CD4-positive, alpha-beta T cell treated with Interleukin-1 beta for 1 hour (primary cell): ENCODE measurements around the gene CLEC14A.

Experiments
- DNase-seq, 2 donors: peaks; one replicate each; pipeline ENCODE4 v3.0.0-alpha.2; 2020 to 2022

CLEC14A gene, protein sequence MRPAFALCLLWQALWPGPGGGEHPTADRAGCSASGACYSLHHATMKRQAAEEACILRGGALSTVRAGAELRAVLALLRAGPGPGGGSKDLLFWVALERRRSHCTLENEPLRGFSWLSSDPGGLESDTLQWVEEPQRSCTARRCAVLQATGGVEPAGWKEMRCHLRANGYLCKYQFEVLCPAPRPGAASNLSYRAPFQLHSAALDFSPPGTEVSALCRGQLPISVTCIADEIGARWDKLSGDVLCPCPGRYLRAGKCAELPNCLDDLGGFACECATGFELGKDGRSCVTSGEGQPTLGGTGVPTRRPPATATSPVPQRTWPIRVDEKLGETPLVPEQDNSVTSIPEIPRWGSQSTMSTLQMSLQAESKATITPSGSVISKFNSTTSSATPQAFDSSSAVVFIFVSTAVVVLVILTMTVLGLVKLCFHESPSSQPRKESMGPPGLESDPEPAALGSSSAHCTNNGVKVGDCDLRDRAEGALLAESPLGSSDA

DNA sequence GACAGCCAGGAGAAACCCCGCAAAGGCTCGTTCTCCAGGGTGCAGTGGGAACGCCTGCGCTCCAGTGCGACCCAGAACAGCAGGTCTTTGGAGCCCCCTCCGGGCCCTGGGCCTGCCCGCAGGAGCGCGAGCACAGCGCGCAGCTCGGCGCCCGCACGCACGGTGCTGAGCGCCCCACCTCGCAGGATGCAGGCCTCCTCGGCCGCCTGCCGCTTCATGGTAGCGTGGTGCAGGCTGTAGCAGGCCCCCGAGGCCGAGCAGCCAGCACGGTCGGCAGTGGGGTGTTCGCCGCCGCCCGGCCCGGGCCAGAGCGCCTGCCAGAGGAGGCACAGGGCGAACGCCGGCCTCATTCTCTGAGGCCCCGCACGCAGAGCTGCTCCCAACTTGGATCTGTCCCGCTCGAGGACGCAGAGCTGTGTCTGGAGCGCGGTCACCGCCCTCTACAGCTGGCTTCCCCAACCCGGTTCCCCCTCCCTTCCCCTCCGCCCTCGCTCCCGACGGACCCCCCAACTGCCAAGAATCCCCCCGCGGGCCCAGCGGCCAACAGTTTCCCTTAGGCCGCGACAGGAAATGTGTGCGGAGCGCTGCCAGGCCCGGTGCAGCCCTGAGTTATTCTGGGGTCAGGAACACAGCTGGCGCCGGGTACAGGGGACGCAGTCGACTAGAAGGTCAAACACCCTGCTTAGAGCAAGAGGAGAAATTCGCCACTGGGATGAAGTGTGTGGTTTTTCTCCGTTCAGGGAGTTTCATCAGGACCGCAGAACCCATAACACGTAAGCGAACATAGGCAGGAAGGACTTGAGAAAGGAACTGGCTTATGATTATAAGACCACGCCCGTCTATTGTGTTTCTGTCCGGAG is at the start of gene CLEC14A:
TSS of gene CLEC14A (minus strand) at position 421 of the 860 bp plus-strand sequence. CDS start at position 350, 71 bp downstream.
- no peak for DNase-seq

DNA sequence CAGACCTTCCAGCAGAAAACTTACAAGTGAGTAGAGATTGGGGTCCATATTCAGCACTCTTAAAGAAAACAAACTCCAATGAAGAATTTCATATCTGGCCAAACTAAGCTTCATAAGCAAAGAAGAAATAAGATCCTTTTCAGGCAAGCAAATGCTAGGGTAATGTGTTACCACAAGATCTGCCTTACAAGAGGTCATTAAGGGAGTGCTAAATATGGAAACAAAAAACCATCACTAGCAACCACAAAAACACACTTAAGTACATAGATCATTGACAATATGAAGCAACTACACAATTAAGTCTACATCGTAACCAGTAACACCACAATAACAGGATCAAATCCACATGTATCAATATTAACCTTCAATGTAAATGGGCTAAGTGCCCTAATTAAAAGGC is 47.1 kb upstream of the CLEC14A start:
- DNase-seq = no peak

DNA sequence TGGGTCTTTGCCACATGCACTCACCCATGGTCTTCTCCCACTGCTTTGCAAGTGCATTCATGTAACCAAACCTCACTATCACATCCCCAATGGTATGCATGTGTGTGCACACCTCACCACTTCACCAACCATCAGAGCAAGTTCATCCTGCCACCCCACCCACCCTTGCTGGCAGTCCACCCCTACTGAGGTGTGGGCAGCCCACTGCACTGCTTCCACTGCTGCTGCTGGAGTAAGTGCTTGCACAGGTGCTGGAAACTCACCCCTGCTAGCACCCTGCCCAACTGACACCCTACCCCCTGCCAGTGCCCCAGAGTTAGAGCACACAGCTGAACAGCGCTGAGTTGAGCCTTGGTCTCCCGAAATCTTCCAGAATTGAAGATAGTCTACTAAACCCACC is 46.1 kb upstream of the CLEC14A start:
- no peak for DNase-seq

DNA sequence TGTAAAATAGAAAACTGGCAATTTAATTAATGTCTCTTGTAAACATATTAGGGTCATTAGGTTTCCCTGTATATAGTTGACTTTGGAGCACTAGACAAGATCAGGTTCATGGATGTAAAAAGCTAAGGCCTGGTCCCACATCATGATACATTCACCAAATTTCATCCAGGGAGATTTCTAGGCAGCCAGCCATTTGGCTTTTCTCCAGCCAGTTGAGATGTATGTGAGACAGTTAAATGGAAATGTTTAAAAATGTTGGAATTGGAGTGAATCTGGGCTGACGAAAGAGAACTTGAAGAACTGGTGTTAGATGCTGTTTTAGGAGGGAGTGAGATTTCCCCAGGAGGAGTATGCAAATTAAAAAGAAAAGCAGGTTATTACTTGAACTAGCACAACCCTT is 41.8 kb upstream of the CLEC14A start:
- DNase-seq = no peak

DNA sequence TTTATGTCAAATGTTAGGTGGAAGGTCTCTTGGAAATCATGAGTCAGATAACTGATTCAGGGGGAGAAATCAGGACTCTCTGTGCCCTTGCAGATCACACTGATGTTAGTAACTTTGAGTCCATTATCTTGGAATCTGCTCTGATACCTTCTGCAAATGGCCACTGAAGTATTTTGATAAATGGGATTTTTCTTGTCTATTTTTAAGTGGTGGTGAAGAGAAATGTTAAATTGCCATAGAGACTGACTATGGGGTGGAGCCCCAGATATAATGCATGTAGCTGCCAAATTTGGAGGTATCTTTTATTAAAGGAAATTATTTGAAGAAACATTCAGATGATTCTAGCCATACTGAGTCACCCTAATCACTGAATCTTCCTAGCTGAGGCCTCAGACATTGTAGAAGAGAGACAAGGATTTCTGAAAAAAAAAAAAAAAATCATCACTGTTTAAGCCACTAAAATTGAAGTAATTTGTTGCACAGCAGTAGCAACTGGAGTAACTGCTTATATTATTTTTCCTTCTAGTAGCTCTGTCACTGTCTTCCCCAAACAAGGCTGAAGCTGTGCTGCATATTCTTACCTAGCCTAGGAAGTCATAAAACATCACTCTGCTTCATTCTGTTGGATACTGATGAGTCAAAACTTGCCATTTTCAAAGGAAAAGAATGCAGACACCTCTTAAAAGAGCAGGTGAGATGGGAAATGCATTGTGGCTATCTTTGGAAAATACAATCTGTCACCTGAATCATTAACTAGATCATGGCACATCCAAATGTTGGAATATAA is 36.0 kb upstream of the CLEC14A start:
- no peak for DNase-seq

DNA sequence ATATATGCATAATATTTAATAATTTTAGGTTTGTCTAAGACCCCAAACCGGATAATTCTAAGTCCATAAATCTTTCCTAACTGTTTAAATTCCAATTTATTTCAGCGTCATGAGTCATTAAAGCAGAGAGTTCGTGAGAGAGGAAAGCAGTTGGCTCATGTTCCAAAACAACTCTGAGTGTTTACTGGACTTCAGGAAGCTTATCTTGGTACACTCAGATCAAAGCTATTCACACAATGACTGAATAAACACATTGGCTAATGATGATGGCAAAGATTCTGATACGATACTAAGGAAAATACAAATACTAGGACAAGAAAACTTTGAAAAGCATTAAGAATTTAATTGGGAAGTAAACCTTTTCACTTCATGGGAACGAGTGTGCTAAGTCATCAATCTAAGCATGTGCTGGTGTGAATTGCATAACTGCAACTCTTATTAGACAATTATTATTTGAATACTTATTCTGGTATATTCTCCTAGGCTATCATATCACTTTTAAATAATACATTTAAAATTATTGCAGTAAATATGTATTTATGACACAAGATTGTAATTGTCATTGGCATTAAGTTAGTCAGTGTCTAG is 34.8 kb upstream of the CLEC14A start:
- DNase-seq = no peak

DNA sequence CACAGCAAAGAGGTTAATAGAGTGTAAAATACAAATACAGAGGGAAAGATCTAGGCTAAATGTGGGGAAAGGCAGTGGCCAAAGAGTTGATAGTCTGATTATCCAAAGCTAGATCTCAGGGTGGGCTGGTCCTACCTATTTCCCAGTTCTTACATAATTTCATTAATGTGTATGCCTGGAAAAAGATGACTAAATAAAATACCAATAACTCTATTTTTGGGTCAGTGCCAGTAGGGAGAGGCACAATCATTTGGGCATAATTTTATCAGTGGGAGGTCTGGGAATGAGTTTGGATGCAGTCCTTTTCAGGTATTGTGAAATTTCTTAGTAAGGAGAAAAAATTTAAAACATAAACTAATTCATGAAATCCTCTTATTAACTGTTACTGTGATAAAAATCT is 30.6 kb upstream of the CLEC14A start:
- no peak for DNase-seq

DNA sequence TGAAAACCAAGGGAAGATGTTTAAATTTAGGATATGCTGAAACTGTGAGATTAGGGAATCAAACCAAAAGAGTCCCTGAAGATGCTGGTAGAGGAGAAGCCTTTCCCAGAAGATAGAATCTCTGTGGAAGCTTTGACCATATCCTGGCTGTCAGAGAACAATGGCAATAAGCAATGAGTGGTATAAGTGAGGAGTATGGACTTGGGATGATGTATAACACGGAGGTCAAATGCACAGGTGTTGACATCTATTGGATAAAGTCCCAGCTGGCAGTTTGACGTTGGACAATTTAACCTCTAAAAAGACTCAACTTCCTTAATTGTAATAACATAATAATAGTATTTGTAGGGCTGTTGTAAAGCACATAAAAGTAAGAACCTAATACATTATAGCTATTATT is 30.1 kb upstream of the CLEC14A start:
- DNase-seq = no peak

DNA sequence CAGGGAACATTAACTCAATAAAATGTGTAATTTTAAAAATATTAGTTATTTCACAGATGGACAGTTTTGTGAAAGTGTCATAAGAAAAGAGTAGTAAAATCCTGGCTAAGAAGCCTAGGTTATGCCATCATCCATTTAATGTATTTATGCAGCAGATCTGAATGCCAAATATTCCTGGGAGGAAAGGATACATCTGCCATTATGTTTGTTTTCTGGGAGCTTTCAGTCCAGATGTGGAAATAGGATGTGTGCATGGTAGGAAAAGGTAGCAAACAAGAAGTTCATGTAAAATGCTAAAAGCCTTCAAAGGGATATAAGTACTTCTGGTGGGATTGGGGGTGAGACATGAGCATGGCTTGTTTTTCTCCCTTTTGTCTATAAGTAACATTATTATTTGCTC is 27.0 kb upstream of the CLEC14A start:
- no peak for DNase-seq

DNA sequence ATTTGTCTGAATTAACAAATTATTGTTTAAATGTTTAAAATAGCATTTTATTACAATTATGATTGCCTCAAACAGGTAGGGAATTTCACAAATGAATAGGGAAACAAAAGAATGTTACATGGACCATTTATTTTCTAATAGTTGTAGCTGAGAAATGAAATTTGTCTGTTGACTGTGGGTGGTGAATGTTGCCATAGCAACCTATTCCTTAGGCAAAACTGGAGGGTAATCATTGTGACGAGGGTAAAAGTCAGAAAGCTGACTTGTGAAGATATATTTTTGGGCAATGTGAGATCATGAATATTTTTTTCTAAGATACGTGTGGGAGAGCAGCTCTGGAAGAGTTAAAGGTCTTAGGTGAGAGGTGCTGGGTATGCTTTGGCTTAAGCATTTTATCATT is 24.2 kb upstream of the CLEC14A start:
- DNase-seq = no peak

DNA sequence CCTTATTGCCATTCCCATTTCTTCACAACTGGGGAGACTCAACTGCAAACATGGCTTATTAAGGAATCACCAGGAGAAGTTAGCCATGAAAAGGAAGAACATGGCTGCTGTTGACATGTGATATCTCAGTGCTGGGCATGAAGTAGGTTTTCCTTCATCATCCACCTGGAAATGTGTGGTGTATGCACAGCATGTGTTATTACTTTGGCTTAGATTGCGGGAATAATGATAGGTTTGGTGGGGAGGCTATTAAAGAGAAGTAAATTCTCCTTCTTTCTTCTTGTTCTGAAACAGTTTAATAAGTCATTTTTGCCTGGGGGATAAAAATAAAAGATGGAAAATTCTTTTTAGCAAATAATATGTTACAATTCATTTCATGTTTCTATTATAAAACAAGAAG is 23.7 kb upstream of the CLEC14A start:
- no peak for DNase-seq

DNA sequence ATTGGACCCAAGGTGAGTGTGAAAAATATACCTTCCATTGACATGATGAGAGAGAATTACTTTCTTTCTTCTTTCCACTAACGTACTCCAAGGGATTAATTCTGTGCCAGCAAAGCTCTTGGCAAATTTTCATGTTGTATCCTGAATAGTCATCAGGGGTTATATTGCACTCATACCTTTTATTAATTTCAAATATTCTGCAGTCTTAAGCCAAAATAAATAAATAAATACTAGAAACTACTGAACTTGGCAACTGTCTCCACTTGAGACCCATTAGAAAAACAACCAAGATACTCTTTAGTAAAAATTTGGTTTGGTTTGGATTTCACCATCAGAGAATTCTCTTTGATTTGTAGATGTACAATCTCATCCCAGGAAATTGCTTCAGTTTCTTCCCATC is 22.1 kb upstream of the CLEC14A start:
- no peak for DNase-seq

DNA sequence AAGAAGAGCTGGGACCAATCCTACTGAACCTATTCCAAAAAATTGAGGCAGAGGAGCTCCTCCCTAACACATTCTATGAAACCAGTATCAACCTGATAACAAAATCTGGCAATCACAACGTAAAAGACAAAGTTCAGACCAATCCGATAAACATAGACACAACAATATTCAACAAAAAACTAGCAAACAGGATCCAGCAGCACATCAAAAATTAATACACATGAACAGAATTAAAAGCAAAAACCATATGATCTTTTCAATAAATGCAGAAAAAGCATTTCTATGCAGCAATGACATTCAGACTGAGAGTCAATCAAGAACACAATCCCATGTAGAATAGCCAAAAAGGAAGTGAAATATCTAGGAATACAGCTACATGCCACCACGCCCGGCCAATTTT is 7.0 kb upstream of the CLEC14A start:
- no peak for DNase-seq

DNA sequence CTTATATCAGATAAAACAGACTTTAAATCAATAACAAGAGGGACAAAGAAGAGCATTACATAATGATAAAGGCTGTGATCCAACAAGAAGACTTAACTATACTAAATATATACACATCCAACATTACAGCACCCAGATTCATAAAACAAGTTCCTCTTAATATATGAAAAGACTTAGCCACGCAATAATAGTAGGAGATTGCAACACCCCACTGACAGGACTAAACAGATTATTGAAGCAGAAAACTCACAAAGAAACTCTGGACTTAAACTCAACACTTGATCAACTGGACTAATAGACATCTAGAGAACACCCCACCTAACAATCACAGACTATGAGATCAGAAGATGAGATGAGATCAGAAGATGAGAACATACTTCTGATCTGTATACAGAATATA is 5.7 kb upstream of the CLEC14A start:
- DNase-seq = no peak

DNA sequence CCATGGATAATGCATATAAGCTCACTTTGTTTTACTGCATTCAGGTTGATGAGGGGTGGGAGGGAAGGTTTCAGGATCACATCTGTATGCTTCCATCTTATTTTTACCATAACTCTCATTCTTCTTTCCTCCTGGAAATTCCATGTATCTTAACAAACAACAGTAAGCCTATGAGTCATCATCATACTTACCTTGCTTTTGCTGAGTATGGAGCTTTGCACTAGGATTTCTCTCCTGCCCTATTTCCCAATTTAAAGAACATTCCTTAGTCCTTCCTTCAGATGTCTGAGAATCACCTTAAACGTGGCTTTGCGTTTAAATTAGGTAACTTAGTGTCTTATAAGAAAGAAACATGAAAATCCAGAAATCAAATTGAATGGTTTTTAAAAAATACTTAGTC is 1.6 kb upstream of the CLEC14A start:
- DNase-seq = no peak

DNA sequence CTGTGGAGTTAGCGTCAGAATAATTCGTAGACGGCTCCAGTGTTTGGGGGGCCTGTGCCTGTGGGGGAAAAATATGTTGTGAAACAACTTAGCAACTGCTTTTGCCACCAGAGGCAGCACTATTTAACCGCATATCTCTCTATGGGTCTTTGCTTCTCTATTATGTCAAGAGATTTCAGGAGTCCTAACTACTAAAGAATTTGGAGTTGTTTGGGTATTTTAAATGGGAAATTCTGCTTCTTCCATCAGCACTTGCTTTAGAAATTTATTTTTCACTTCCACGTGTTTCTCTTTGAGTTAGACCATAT is 594 bp upstream of the CLEC14A start:
- DNase-seq = no peak

DNA sequence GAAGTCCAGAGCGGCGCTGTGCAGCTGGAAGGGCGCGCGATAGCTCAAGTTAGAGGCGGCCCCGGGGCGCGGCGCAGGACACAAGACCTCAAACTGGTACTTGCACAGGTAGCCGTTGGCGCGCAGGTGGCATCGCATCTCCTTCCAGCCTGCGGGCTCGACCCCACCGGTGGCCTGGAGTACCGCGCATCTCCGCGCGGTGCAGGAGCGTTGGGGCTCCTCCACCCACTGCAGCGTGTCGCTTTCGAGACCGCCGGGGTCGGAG is 553 bp downstream of the CLEC14A start:
- no peak for DNase-seq

DNA sequence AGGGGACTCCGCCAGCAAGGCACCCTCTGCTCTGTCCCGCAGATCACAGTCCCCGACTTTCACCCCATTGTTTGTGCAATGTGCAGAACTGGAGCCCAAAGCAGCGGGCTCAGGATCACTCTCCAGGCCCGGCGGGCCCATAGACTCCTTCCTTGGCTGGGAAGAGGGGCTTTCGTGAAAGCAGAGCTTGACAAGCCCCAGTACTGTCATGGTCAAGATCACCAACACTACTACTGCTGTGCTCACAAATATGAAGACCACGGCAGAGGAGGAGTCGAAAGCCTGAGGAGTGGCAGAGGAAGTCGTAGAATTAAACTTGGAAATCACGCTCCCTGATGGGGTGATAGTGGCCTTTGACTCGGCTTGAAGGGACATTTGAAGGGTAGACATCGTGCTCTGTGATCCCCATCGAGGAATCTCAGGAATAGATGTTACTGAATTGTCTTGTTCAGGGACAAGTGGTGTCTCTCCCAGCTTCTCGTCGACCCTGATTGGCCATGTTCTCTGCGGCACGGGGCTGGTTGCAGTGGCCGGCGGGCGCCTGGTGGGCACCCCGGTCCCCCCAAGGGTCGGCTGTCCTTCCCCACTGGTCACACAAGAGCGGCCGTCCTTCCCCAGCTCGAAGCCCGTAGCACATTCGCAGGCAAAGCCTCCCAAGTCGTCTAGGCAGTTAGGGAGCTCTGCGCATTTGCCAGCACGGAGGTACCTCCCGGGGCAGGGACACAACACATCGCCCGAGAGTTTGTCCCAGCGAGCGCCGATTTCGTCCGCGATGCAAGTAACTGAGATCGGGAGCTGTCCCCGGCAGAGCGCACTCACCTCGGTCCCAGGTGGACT is 1.1 kb downstream of the CLEC14A start:
- no peak for DNase-seq

DNA sequence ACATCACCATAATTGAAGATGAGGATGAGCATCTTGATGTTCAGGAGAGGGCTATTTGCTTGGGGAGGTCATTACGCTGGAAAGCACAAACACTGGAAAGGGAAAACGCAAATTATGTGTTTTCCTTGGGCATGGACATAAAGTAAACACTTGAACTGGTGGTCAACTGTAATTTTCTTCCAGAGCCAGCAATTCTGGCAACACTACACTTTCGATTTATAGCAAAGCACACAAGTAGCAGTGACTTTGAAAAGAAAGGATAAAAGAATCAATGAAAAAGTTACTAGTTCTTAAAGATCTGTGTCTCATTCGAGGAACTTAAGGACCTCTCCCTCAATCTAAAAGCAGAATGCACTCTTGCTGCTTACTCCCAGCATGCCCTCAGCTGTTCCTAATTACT is 2.2 kb downstream of the CLEC14A start:
- no peak for DNase-seq

DNA sequence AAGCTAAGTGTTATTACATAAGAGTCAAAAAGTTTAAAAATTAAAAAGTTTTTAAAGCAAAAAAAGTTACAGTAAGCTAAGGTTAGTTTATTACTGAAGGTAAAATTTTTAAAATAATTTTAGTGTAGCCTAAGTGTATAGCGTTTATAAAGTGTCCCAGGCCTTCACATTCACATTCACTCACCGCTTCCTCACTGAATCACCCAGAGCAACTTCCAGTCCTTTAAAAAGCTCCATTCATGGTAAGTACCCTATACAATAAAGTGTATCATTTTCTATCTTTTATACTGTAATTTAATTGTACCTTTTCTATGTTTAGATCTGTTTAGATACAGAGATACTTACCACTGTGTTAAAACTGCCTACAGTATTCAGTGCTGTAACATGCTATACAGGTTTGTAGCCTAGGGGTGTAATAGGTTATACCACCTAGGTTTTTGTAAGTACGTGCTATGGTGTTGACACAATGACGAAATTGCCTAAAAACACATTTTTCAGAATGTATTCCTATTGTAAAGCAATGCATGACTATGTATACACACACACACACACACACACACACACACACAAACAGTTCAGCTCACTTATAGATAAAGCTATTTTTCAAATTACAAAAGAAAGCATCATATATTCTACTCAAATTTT is 3.7 kb downstream of the CLEC14A start:
- DNase-seq = no peak

DNA sequence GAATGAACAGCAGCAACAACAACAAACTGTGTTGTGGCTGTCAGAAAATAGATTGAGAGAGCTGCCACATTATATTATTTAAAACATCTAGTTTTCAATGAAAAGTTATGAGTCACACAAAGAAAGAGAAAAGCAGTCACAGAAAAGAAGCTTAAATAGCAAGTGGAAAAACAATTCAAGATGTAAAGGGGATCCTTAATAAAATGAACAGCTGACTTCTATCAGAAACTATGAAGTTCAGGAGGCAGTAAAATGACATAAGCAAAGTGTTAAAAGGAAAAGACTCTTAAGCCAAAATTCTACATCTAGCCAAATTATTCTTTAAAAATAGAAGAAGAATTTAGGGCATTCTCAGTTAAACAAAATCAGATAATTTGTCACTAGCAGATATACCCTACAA is 5.6 kb downstream of the CLEC14A start:
- no peak for DNase-seq
